Stimulated activated CD4-positive, alpha-beta T cell treated with anti-CD3 and anti-CD28 coated beads, Interleukin-15, amount 100 ng/mL, for 48 hours (primary cell): ENCODE data around the gene ISLR2.
A peak's percentile ranks its signal among the peaks of the same experiment; 100 is the strongest.
"Not testable (repeated sequence)": the region's sequence is repeated elsewhere in the genome, so short reads cannot be mapped to it uniquely, and the experiment has no call there.

ENCODE experiments used
- DNase-seq, 2 donors: peaks; one replicate each; pipeline ENCODE4 v3.0.0-alpha.2; 2020; ENCODE audit warnings: low read depth in 2 of 2

ISLR2 gene

GRCh38 chr15:74130155-74130848 lies at the start of gene ISLR2:
TSS of gene ISLR2 (plus strand) at chr15:74130586. CDS start at chr15:74132755, 2,169 bp downstream.
- no peak for DNase-seq

- not testable (repeated sequence) for DNase-seq
Observed at GRCh38 chr15:74082450-74082849, 47.9 kb upstream of the ISLR2 start, which contains the start of gene GOLGA6A. TSS of gene GOLGA6A (minus strand) at chr15:74082550. CDS start at chr15:74082509, 41 bp downstream.

GRCh38 chr15:74094567-74094966 lies 35.8 kb upstream of the ISLR2 start:
- not testable (repeated sequence) for DNase-seq

GRCh38 chr15:74095610-74096009 lies 34.8 kb upstream of the ISLR2 start:
- DNase-seq: not testable (repeated sequence)

- DNase-seq: not testable (repeated sequence)
Observed at GRCh38 chr15:74096753-74097474, 33.5 kb upstream of the ISLR2 start.

- peak; percentile 74 to 75 for DNase-seq
Observed at GRCh38 chr15:74099963-74100733, 30.2 kb upstream of the ISLR2 start.

- DNase-seq: no peak
Observed at GRCh38 chr15:74108111-74108510, 22.3 kb upstream of the ISLR2 start.

- not testable (repeated sequence) for DNase-seq
Observed at GRCh38 chr15:74108611-74109010, 21.8 kb upstream of the ISLR2 start.

- no peak for DNase-seq
Observed at GRCh38 chr15:74109713-74110112, 20.7 kb upstream of the ISLR2 start.

GRCh38 chr15:74120426-74120825 lies 10.0 kb upstream of the ISLR2 start:
- DNase-seq: no peak

GRCh38 chr15:74121039-74121438 lies 9.3 kb upstream of the ISLR2 start:
- DNase-seq: no peak

GRCh38 chr15:74121858-74122257 lies 8.5 kb upstream of the ISLR2 start:
- no peak for DNase-seq

GRCh38 chr15:74122403-74123130 lies 7.8 kb upstream of the ISLR2 start:
- DNase-seq: no peak

GRCh38 chr15:74123131-74123429 lies 7.3 kb upstream of the ISLR2 start:
- DNase-seq: no peak

- no peak for DNase-seq
Observed at GRCh38 chr15:74123658-74124057, 6.7 kb upstream of the ISLR2 start.

GRCh38 chr15:74124196-74124595 lies 6.2 kb upstream of the ISLR2 start:
- DNase-seq: no peak

- DNase-seq: no peak
Observed at GRCh38 chr15:74124759-74125158, 5.6 kb upstream of the ISLR2 start.

- DNase-seq: peak; percentile 66 to 85
Observed at GRCh38 chr15:74127255-74127953, 3.0 kb upstream of the ISLR2 start.

GRCh38 chr15:74127954-74128784 lies 2.2 kb upstream of the ISLR2 start:
- no peak for DNase-seq
